ENCODE data around the gene TSHR. TPM values are rescaled to one million over a fixed set of nuclear protein-coding genes. Genes with fewer than 3 reads are reported as not detected.
A peak's percentile ranks its signal among the peaks of the same experiment; 100 is the strongest.

TSHR gene
- total and polyA plus RNA-seq, 2 of the 13 experiments (the other 11 are each of a cell fraction or from before 2014, with no cell fraction given) = not detected

GRCh38 chr14:81062380-81062779, 107.0 kb downstream of the TSHR start:
- WGBS (ENCODE audit: low lambda C conversion rate) = 1% methylated on average over 4 of the region's 4 CpGs
- H4K20me1 ChIP-seq (ENCODE audit: insufficient read depth, low read length) = no peaks in the 10 kb centered on the region
- no peak overlapping the region for H3K4me3 ChIP-seq (replicated peaks in 1 of 3; ENCODE audit: insufficient read depth in 1 of 3, low read depth in 2 of 3, low read length in 3 of 3)
- H3K36me3 ChIP-seq (replicated peaks in 1 of 2; ENCODE audit: control insufficient read depth in 1 of 2, insufficient read depth in 2 of 2, low read length in 2 of 2) = no peaks in the 10 kb centered on the region
- ATAC-seq (no peak), DNase-seq (ENCODE audit: low spot score) (no peak), FAIRE-seq (no peak)
- no TSS peak for BruUV-seq (replicated peaks)
- no peaks in the 10 kb centered on the region for H3K27me3 ChIP-seq (ENCODE audit: control insufficient read depth in 1 of 2, insufficient read depth in 2 of 2, low read length in 2 of 2)
- ChIA-PET POLR2A (no interaction called here), CTCF (ENCODE audit: low intra/inter-chr PET ratio, low total read pairs) (no interaction called here)
- H2AFZ ChIP-seq (ENCODE audit: low read length) = no peak overlapping the region
- no peak overlapping the region for H3K9ac ChIP-seq (ENCODE audit: insufficient read depth, low read depth, low read length)
- no peaks in the 10 kb centered on the region for H3K4me1 ChIP-seq (ENCODE audit: insufficient read depth, low read length)
- no peaks in the 10 kb centered on the region for H3K9me3 ChIP-seq (ENCODE audit: low read length)
- no peak for TF ChIP-seq ZFP91 (CRISPR knock-in tag; IDR thresholded peaks at IDR 0.05; ENCODE audit: borderline replicate concordance)
- TF ChIP-seq TARDBP (CRISPR knock-in tag; IDR thresholded peaks at IDR 0.05) = no peak
- no peak overlapping the region for H3K4me2 ChIP-seq (ENCODE audit: low read depth, low read length)
- H3K79me2 ChIP-seq (ENCODE audit: insufficient read depth, low read length) = no peaks in the 10 kb centered on the region
- in situ Hi-C loops (cut with HindIII; ENCODE audit: extremely low pct_ligation_motif_present, low pct_unique_long_range_greater_than_20kb) (no loop called here), intact Hi-C loops (cut with micrococcal nuclease; ENCODE audit: unreplicated experiment) (loop anchor here (1.0 kb wide), 1 partner anchor 66 kb away; no protein-coding TSS in a partner anchor)
- no peak overlapping the region for H3K27ac ChIP-seq (ENCODE audit: extremely low read length, insufficient read depth, low read length)

DNA sequence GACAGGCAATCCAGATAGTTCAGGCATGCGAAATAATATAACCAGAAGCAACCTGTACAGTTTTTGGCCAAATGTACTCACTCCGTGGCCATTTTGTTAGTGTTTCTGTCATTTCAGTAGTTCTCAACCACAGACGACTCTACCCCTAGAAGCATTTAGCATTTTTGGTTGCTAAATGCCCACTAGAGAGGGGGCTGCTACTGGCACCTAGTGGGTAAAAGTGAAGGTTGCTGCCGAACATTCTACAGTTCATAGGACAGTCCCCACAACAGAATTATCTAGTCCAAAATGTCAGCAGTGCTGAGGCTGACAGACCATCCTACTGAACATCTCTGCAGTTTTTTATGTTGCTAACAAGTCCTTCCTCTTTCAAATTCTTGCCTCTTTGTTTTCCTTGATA, 107.4 kb downstream of the TSHR start:
- WGBS (ENCODE audit: low lambda C conversion rate) = 1% methylated on average over 4 of the region's 4 CpGs
- no peaks in the 10 kb centered on the region for H3K27me3 ChIP-seq (ENCODE audit: control insufficient read depth in 1 of 2, insufficient read depth in 2 of 2, low read length in 2 of 2)
- CTCF ChIA-PET (ENCODE audit: low intra/inter-chr PET ratio, low total read pairs) = interaction anchor here (0.7 kb wide), 1 partner anchor 67 kb away, joined by 3 read pairs; no protein-coding TSS in a partner anchor
- no peak overlapping the region for H3K27ac ChIP-seq (ENCODE audit: extremely low read length, insufficient read depth, low read length)
- DNase-seq (ENCODE audit: low spot score) = peak; percentile 10
- BruUV-seq (replicated peaks) = no TSS peak
- no peaks in the 10 kb centered on the region for H3K36me3 ChIP-seq (replicated peaks in 1 of 2; ENCODE audit: control insufficient read depth in 1 of 2, insufficient read depth in 2 of 2, low read length in 2 of 2)
- H3K9me3 ChIP-seq (ENCODE audit: low read length) = no peaks in the 10 kb centered on the region
- in situ Hi-C loops (cut with HindIII; ENCODE audit: extremely low pct_ligation_motif_present, low pct_unique_long_range_greater_than_20kb) = no loop called here
- H3K4me1 ChIP-seq (ENCODE audit: insufficient read depth, low read length) = no peaks in the 10 kb centered on the region
- H2AFZ ChIP-seq (ENCODE audit: low read length) = no peak overlapping the region
- POLR2A ChIA-PET = no interaction called here
- intact Hi-C loops (cut with micrococcal nuclease; ENCODE audit: unreplicated experiment) = loop anchor here (1.0 kb wide), 1 partner anchor 67 kb away; no protein-coding TSS in a partner anchor
- TF ChIP-seq MAFF (IDR thresholded peaks at IDR 0.05; ENCODE audit: low read depth, low read length) (no peak), RAD21 (CRISPR knock-in tag; IDR thresholded peaks at IDR 0.05) (0 out of 2 replicates have a peak, but pooled peaks have one; percentile 16), BATF2 (CRISPR knock-in tag; IDR thresholded peaks at IDR 0.05) (no peak), STAG1 (CRISPR knock-in tag; IDR thresholded peaks at IDR 0.05) (peak; percentile 52), ZNF720 (CRISPR knock-in tag; IDR thresholded peaks at IDR 0.05) (no peak)
- TF ChIP-seq, protein P1, sequence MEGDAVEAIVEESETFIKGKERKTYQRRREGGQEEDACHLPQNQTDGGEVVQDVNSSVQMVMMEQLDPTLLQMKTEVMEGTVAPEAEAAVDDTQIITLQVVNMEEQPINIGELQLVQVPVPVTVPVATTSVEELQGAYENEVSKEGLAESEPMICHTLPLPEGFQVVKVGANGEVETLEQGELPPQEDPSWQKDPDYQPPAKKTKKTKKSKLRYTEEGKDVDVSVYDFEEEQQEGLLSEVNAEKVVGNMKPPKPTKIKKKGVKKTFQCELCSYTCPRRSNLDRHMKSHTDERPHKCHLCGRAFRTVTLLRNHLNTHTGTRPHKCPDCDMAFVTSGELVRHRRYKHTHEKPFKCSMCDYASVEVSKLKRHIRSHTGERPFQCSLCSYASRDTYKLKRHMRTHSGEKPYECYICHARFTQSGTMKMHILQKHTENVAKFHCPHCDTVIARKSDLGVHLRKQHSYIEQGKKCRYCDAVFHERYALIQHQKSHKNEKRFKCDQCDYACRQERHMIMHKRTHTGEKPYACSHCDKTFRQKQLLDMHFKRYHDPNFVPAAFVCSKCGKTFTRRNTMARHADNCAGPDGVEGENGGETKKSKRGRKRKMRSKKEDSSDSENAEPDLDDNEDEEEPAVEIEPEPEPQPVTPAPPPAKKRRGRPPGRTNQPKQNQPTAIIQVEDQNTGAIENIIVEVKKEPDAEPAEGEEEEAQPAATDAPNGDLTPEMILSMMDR (CRISPR knock-in tag; IDR thresholded peaks at IDR 0.05) = peak; percentile 47
- TF ChIP-seq, protein P2, sequence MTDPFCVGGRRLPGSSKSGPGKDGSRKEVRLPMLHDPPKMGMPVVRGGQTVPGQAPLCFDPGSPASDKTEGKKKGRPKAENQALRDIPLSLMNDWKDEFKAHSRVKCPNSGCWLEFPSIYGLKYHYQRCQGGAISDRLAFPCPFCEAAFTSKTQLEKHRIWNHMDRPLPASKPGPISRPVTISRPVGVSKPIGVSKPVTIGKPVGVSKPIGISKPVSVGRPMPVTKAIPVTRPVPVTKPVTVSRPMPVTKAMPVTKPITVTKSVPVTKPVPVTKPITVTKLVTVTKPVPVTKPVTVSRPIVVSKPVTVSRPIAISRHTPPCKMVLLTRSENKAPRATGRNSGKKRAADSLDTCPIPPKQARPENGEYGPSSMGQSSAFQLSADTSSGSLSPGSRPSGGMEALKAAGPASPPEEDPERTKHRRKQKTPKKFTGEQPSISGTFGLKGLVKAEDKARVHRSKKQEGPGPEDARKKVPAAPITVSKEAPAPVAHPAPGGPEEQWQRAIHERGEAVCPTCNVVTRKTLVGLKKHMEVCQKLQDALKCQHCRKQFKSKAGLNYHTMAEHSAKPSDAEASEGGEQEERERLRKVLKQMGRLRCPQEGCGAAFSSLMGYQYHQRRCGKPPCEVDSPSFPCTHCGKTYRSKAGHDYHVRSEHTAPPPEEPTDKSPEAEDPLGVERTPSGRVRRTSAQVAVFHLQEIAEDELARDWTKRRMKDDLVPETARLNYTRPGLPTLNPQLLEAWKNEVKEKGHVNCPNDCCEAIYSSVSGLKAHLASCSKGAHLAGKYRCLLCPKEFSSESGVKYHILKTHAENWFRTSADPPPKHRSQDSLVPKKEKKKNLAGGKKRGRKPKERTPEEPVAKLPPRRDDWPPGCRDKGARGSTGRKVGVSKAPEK (CRISPR knock-in tag; IDR thresholded peaks at IDR 0.05; ENCODE audit: borderline replicate concordance) = no peak
- no peak overlapping the region for H3K9ac ChIP-seq (ENCODE audit: insufficient read depth, low read depth, low read length)
- no peaks in the 10 kb centered on the region for H3K79me2 ChIP-seq (ENCODE audit: insufficient read depth, low read length)
- no peaks in the 10 kb centered on the region for H4K20me1 ChIP-seq (ENCODE audit: insufficient read depth, low read length)
- H3K4me3 ChIP-seq (replicated peaks in 1 of 3; ENCODE audit: insufficient read depth in 1 of 3, low read depth in 2 of 3, low read length in 3 of 3) = no peak overlapping the region
- FAIRE-seq = peak; percentile 18
- no peak overlapping the region for H3K4me2 ChIP-seq (ENCODE audit: low read depth, low read length)
- ATAC-seq = peak; percentile 90

Measured in HepG2 (cell line).